Activated T-cell treated with anti-CD3 and anti-CD28 coated beads, Interleukin-2, amount 50 U/mL, for 4 hours (primary cell): Measurements from ENCODE around the gene PPP1R18. TPM values are rescaled to one million over a fixed set of nuclear protein-coding genes. Genes with fewer than 3 reads are reported as not detected.

ENCODE experiments used
- ATAC-seq, 2 donors: fragments of 200-7000 bp; cut with Tn5 transposase; one replicate each; pipeline ENCODE4 v1.10.0; 2021
- DNase-seq: peaks from one replicate; pipeline ENCODE4 v3.0.0-alpha.2; 2020
- H3K27me3 Mint-ChIP-seq: one replicate; pipeline ENCODE4 v1.8.0; 2021; ENCODE audit warnings: low read depth, mixed read lengths
- H3K36me3 Mint-ChIP-seq: one replicate; pipeline ENCODE4 v1.8.0; 2022; ENCODE audit warnings: mixed read lengths; ENCODE audit not compliant: insufficient read depth
- H3K4me1 Mint-ChIP-seq: one replicate; pipeline ENCODE4 v1.8.0; 2021; ENCODE audit warnings: low read depth, mixed read lengths
- H3K4me3 Mint-ChIP-seq: one replicate; pipeline ENCODE4 v1.8.0; 2021; ENCODE audit warnings: mild to moderate bottlenecking, moderate library complexity, mixed read lengths
- H3K9me3 Mint-ChIP-seq: one replicate; pipeline ENCODE4 v1.8.0; 2021; ENCODE audit warnings: mixed read lengths
- total RNA-seq, 3 donors: library from RNA; stranded (reverse); gene quantifications; one replicate each; pipeline ENCODE4 v1.2.1, GENCODE V29; 2021

PPP1R18 gene
- total RNA-seq, 3 donors from 2014 or later, result 148 to 176 (median 148) TPM

DNA sequence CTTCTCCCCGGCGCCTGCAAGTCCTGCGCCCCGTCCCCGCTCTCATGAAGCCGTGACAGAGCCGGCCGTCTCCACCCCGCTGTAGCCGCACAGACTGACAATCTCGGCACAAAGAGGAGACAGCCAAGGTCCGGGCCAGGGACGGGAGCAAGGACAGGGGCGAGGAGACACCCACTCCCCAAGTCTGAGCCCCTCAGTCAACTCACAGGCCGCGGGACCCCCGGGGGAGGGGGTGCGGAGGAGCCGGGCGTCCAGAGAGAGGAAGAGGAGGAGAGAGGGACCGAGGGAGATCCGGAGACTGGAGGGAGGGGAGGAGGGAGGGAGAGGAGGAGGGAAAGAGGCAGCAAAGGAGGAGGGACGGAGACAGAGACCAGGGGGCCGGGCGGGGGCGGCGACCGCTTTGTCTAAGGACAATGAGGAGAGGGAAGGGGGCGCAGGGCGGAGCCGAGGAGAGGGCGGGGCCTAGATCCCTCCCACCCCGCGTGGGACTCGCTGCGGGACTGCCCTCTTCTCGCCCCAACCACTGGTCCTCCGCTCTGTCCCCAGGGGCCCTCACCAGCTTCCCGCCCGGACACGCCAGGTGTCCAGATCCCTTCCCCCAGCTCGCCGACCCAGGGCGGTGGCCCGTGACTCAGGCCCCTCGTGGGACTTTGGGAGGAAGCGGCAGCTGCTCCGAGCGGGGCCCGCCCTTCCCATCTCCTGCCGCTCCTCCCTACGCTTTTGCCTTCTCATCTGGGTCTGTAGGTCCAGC lies 638 bp upstream of the PPP1R18 start:
- Mint-ChIP-seq H3K27me3 (no peaks in the 10 kb centered on the region), H3K9me3 (no peaks in the 10 kb centered on the region), H3K4me1 (peaks cover 42% of the 10 kb centered on the region), H3K4me3 (peak overlapping the region; percentile 100), H3K36me3 (peaks cover 22% of the 10 kb centered on the region)
- ATAC-seq (peak; percentile 25 to 29), DNase-seq (peak; percentile 69)

DNA sequence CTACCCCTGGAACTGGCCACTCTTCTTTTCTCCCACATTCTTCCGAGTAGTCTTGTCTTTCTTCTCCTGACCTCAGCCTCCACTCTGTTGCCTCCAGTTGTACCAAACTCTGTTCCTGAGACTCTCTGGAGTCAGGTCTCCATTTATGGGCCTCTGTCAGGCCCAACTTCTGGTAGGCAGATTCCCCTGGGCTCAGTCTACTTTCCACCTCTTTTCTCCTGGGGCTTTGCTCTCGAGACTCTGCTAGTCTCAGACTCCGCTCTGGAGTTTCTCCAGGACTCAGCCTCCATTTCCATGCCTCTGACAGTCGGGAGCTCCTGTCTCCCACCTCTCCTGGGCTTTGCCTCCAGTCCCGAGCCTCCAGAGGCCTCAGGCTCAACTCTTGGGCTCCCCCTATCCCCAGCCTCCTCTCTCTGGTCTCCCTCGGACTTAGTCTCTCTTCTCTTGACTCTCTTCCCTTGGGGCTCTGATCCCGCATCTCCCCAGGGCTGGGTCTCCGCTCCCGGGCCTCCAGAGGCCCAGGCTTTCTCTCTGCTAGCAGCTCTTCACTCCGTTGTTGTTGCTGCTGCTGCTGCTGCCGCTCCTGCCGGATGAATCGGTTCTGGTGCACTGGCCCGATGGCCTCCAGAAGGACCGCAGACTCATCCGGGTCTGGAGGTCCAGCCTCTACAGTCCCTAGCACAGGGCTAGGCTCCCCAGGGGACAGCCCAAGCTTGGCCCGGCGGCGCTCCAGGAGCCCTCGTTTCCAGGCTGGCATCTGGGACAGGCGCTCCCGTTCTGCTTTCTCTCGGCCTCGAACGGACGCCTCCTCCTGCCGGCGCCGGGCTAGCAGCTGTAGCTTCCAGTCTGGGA lies 1.1 kb downstream of the PPP1R18 start:
- H3K4me1 Mint-ChIP-seq, result peaks cover 37% of the 10 kb centered on the region
- no peak for ATAC-seq

DNA sequence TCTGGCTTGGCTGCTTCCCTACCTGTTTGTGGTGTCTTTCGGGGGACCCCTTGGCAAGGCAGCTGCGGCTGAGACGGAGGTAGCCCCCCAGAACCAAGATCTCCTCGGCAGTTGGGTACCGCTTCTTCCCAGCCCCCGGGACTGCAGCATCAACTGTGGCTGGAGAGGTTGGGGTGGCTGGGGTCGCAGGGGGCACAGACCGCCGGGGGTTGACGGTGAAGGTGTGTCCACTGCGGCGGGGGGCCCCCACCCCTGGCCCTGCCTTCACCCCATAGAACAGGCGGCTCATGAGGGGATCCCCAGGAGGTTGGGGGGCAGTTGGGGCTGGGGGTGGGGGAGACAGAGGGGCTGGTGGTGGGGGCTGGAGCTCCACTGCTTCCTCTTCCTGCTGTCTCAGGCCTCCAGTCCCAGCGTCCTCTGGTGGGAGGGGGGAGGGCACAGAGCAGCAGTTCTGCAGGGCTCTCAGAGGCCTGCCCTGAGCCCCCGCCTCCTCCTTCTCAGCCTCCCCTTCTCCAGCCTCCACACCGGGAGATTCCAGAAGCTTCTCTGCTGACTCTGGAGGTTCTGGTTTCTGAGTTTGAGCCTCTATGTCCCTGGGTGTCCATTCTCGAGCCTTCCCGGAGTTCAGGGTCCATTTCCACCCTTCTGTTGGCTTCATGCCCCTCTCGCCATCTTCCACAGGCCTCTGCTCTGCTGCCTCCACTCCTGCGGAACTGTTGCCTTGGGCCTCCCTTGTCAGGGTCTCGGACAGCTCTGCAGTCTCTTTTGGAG lies 1.9 kb downstream of the PPP1R18 start:
- ATAC-seq, result no peak

More for the DNA sequence above, 1.1 kb downstream of the PPP1R18 start:
- H3K27me3 Mint-ChIP-seq, result no peaks in the 10 kb centered on the region
- peaks cover 28% of the 10 kb centered on the region for H3K36me3 Mint-ChIP-seq
- peak overlapping the region; percentile 100 for H3K4me3 Mint-ChIP-seq
- no peak for DNase-seq
- no peaks in the 10 kb centered on the region for H3K9me3 Mint-ChIP-seq

DNA sequence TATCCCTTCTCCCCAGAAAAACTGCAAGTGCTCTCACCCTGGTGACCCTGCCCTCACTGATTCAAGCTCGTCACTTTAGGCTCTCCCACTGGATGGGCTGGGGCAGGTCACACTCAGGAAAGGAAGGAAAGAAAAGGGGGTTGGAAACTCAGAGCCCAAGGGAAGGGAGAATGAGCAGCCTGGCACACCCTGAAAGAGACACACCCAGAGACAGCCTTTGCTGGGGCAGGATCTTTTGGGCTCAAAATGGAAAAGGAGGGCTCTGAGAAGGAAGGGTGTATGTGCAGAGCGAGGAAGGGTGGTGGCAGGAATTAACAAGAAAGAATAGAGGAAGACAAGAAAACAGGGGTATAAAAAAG lies 2.5 kb downstream of the PPP1R18 start:
- no peaks in the 10 kb centered on the region for H3K9me3 Mint-ChIP-seq
- H3K36me3 Mint-ChIP-seq, result peaks cover 38% of the 10 kb centered on the region
- H3K4me3 Mint-ChIP-seq, result peak overlapping the region; percentile 100
- H3K4me1 Mint-ChIP-seq, result peaks cover 36% of the 10 kb centered on the region
- no peak for DNase-seq
- ATAC-seq, result no peak
- no peaks in the 10 kb centered on the region for H3K27me3 Mint-ChIP-seq

More for the DNA sequence above, 1.9 kb downstream of the PPP1R18 start:
- Mint-ChIP-seq H3K9me3 (no peaks in the 10 kb centered on the region), H3K27me3 (no peaks in the 10 kb centered on the region), H3K4me3 (peak overlapping the region; percentile 100), H3K36me3 (peaks cover 33% of the 10 kb centered on the region), H3K4me1 (peaks cover 37% of the 10 kb centered on the region)
- peak; percentile 43 for DNase-seq

DNA sequence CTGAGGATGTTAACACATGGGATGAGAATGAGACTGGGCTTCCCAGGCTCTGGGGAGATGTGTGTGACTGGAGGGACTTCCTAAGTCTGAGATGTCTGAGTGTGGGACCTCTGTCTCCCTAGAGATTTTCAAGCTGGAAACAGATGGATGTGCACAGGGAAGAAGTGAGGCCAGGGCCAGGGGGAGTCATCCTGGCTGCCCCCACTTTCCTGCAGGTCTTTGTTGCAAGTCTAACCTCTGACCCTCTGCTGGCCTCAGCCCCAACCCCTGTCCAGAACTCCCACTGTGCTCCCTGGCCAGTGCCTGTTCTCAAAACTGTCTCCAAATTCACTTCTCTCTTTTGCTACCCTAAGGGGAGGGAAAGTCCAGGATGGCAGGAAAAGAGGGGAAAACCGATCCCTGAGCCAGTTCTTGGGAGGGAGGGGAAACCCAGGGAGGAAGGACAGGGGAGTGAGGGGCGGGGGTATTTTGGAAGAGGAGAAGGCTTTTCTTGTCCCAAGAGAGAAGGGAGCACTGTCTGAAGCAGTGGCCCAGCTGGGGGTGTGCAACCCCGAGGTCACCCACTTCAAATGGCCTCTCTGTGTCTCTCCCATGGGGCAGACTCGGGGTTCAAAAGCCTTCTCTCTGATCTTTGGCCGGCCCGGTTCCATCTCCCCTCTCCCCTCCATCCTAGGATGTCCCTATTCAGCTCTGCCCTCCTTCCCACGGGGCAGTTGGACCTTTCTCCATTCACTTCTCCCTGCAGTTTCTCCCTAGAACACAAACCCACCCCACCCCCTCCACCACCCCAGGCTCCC lies 3.1 kb downstream of the PPP1R18 start:
- ATAC-seq (no peak), DNase-seq (no peak)
- Mint-ChIP-seq H3K36me3 (peaks cover 41% of the 10 kb centered on the region), H3K4me3 (peak overlapping the region; percentile 100), H3K27me3 (no peaks in the 10 kb centered on the region), H3K4me1 (peaks cover 36% of the 10 kb centered on the region), H3K9me3 (no peaks in the 10 kb centered on the region)

DNA sequence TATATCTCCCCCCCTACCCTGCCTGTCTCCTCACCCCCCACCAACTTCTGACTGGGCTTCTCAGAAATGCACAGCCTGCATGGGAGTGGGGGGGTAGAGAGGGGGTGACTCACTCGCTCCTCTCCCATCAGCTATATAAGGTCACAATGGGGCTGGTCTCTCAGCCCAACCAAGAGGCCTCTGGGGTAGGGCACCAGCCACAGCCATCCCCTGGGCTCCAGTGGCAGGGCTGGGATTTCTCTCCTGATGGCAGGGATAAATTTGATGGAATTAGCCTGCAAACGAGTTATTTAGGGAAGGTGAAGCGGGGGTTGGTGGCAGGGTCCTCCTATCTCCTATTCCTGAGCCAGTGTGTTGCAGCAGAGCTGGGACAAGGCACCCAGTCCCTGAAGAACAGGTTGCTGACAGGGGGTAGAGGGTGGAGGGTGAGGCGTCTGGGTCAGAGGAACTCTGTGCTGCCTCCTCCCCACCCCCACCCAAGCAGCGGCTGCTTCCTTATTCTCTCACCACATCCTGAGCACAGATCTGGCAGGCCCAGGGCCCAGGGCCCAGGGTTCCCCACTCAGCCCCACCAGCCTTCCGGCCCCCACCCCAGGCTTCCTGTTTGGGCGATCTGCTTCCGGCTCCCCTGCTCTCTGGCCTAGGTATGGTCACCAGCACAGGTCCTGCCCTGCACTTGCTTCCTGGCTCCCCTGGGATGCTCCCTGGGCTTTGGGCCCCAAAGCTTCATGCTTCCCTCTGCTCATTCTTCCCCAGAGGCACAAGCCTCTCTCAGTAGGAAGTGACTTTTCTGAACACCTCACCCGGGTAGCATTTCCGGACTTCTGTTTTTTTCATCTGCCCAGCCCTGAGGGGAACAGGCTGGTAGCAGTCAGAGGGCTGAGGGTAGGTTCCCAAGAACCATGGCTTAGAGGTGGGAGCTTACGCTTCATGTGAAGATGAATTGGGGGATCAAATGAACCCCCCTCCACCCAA lies 4.0 kb downstream of the PPP1R18 start:
- H3K4me1 Mint-ChIP-seq, result peaks cover 26% of the 10 kb centered on the region
- peak overlapping the region; percentile 100 for H3K4me3 Mint-ChIP-seq
- H3K9me3 Mint-ChIP-seq, result no peaks in the 10 kb centered on the region
- H3K27me3 Mint-ChIP-seq, result no peaks in the 10 kb centered on the region
- ATAC-seq (peak; percentile 71 to 72), DNase-seq (peak; percentile 86)
- peaks cover 41% of the 10 kb centered on the region for H3K36me3 Mint-ChIP-seq

DNA sequence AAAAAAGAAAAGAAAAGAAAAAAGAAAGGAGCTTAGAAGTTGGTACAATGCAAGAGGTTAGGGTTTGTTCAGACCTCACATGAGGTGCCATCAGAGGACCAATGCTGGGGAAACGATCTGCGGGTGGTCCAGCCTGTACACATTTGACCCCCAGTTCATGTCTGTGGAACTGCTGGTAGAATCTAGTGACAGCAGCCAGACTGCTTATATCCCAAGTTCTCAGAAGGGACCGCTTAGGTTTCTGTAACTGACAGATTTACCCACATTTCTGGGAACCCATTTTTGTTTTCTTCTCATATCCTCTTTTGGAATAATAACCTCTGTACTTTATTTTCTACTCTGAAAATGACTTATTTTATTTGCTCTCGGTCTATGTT lies 4.7 kb downstream of the PPP1R18 start:
- Mint-ChIP-seq H3K4me1 (peaks cover 26% of the 10 kb centered on the region), H3K36me3 (peaks cover 44% of the 10 kb centered on the region), H3K4me3 (peak overlapping the region; percentile 100), H3K27me3 (no peaks in the 10 kb centered on the region), H3K9me3 (no peaks in the 10 kb centered on the region)
- ATAC-seq (peak in 1 of 2 donors; percentile 0), DNase-seq (no peak)

DNA sequence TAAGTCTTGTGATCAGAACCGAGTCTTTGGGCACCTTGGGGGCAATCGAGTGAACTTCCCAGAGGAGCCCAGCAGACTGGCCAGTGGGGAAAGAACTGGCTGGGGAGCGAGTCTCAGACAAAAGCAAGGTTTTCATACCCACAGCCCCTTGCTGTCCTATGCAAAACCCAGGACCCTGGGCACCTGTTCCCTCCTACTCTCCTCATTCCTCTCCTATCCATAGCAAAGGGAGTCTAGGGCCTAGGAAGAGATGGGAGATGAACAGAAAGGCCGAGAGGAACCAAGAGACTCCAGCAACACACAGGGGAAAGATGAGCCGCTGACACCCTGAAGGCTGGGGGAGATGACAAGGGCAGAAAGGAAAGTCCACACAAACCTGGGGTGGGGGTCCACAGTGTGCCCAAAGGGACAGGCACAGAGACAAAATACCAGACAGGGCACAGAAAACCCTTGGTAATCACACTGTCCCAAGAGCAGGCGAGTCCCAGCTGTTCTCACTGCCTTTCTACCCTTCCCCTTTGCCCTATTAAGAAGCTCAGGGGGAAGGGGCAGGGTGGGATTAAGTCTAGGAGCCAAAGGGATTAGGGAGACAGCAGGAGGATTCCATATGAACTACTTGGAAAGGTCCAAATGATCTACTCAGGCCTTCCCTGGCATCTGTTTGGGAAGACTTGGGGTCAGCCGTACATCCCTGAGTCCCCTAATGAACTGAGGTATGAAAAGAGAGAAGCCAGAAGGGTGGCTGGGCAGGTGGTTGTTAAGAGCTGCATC lies 6.5 kb downstream of the PPP1R18 start:
- ATAC-seq (no peak), DNase-seq (no peak)
- Mint-ChIP-seq H3K36me3 (peaks cover 46% of the 10 kb centered on the region), H3K27me3 (no peaks in the 10 kb centered on the region), H3K4me3 (peak overlapping the region; percentile 100), H3K4me1 (peaks cover 32% of the 10 kb centered on the region), H3K9me3 (no peaks in the 10 kb centered on the region)

DNA sequence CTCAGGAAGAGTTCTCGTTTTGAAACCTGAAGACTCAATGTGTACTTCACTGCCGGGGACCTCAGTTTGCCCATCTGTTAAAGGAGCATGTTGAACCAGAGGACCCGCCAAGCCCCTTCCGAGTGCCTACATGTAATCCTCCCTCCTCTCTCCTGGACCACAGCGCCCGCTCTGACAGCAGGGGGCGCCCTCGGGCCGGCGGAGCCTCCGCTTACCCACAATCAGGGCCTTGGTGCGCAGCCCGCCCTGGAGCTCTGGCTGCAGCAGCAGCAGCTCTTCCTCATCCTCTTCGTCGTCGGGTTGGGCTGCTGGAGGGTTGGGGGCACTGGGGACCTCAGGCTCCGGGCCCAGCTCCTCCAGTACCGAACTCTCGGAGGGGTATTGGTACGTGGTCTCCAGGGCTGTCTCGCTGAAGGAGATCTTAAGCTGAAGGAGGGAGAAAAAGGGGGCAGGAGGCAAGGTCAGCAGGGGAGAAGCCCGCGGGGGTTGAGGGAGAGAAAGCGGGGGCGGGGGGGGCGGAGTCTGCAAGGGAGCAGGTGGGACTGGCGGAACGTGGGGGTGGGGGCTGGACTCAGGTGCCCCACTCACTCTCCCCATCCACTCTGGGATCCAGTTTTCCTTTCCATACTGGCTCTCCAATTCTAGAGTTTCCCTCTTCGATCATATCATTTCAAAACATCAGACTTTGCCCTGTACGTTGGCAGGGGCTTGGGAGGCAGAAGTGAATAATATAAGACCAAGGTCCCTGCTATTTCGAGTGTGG lies 7.3 kb downstream of the PPP1R18 start:
- H3K9me3 Mint-ChIP-seq, result no peaks in the 10 kb centered on the region
- DNase-seq (peak; percentile 94), ATAC-seq (peak; percentile 50 to 59)
- H3K36me3 Mint-ChIP-seq, result peaks cover 44% of the 10 kb centered on the region
- H3K4me3 Mint-ChIP-seq, result peak overlapping the region; percentile 100
- H3K4me1 Mint-ChIP-seq, result peaks cover 32% of the 10 kb centered on the region
- no peaks in the 10 kb centered on the region for H3K27me3 Mint-ChIP-seq

DNA sequence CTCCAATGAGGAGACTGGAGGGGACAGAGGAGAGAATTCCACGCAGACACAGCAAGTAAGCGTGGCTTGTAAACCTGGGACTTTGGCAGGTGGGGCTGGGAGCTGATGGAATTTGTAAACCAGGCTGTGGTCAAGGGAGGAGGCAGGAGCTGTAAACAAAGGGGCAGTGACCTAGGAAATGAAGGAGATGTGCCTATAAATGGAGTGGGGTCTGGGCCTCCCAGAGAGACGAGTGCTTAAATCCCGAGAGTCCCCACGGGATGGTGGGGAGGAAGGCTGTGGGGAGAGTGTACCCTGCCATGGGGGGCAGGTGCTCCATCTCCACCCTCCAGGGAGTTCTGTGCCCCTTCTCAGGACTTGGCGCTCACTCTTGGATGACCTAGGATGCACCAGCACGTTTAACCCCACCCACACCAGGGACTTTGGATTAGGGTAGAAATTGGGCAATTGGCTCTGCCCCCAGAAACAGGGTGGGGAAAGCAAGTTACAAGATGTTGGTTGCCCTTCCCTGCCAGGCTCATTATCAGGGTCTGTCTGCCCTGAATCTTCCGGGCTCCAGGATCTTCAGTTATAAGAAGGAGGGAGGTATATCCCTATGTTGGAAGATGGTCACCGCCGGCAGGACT lies 9.7 kb downstream of the PPP1R18 start:
- ATAC-seq (no peak), DNase-seq (no peak)
- peaks cover 29% of the 10 kb centered on the region for H3K36me3 Mint-ChIP-seq
- peaks cover 40% of the 10 kb centered on the region for H3K4me1 Mint-ChIP-seq
- H3K4me3 Mint-ChIP-seq, result no peak overlapping the region
- no peaks in the 10 kb centered on the region for H3K27me3 Mint-ChIP-seq
- H3K9me3 Mint-ChIP-seq, result no peaks in the 10 kb centered on the region

DNA sequence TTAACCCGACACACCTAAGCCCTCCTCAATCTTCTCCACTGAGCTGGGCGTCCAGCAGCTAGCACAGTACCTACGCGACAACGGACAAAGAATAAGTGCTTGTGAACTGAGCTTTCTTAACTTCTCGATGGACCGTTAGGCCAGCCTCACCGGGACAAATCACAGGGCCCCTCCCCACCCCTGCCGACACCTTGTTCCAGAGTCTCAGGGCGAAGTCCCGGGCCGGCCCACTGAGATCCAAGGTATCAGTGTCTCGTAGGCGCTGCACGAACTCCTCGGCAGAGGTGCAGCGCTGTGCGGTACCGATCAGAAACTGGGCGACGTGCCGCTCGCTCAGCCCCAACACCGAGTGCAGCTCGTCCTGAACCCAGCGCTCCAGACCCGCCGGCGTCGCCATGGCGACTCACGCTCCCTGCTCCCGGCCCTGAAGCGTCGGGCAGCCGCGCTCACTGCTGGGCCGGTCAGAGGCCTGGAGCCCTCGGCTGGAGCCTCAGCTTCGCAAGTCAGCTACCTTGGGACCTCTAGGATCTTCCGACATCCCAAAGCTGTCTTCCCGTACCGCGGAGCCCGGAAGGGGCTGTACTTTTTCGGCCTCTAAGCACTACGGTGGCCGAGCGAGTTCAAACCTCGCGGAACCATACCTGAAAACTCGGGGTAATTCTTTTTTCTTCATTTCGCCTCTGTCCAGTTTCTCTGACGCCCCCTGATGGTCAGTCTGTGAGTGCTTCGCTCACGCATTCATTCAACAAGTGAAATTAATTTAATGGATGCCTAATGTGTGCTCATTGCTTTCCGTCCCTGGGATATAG lies 13.8 kb downstream of the PPP1R18 start, which contains the start of gene DHX16:
DHX16 (minus strand) TSS at position 562 of the 809 bp plus-strand sequence; CDS start at position 397, 165 bp downstream.
- DNase-seq, result peak; percentile 88
- Mint-ChIP-seq H3K27me3 (no peaks in the 10 kb centered on the region), H3K4me1 (peaks cover 31% of the 10 kb centered on the region), H3K36me3 (peaks cover 36% of the 10 kb centered on the region), H3K9me3 (no peaks in the 10 kb centered on the region), H3K4me3 (peak within 1 kb of the TSS; percentile 91)
- peak; percentile 88 to 89 for ATAC-seq
